ENCODE measurements around the gene LRMDA.

DNA sequence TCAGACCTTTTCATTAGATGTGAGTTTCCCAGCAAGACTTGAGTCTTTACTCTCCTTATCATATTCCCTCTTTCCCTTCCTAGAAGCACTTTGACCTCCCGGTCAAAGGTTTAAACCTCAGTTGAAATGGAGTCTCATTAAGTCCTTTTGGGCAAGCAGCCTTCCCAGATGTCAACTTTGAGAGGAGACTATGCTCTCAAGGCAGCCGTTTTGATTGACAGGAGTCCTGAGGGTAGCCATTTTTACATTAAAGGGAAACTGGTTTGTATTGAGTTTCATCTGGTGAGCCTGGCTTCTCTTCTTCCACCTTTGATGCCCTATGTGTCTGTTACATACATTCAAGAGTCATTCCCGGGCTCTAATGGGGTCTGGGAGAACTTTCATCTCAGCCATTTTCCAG is 685.1 kb downstream of the LRMDA start:
- TF ChIP-seq ZFP36 (IDR thresholded peaks at IDR 0.05; ENCODE audit: borderline replicate concordance, partially characterized antibody): no peak
- TF ChIP-seq CTCF (IDR thresholded peaks at IDR 0.05): no peak
- TF ChIP-seq POLR2A (IDR thresholded peaks at IDR 0.05; ENCODE audit: low read length): no peak
- no peak for TF ChIP-seq ZC3H11A (IDR thresholded peaks at IDR 0.05)

Measured in A549 (cell line).